Measurements from ENCODE around the gene PVALB.

Gene PVALB

GRCh38 chr22:36770513-36771231 is 46.2 kb downstream of the PVALB start:
- DNase-seq = no peak

- no peak for DNase-seq
Observed at GRCh38 chr22:36769541-36770512, 47.0 kb downstream of the PVALB start.

GRCh38 chr22:36768616-36769015 is 48.2 kb downstream of the PVALB start:
- DNase-seq = no peak

GRCh38 chr22:36768141-36768540 is 48.7 kb downstream of the PVALB start:
- DNase-seq = no peak

- DNase-seq = no peak
Observed at GRCh38 chr22:36767035-36767775, 49.6 kb downstream of the PVALB start.

GRCh38 chr22:36765943-36766450 is 50.8 kb downstream of the PVALB start:
- no peak for DNase-seq

- no peak for DNase-seq
Observed at GRCh38 chr22:36765131-36765942, 51.5 kb downstream of the PVALB start.

GRCh38 chr22:36764641-36765040 is 52.2 kb downstream of the PVALB start:
- DNase-seq = no peak

- DNase-seq = no peak
Observed at GRCh38 chr22:36764060-36764459, 52.8 kb downstream of the PVALB start.

GRCh38 chr22:36763576-36763975 is 53.3 kb downstream of the PVALB start:
- DNase-seq = no peak

GRCh38 chr22:36762687-36763260 is 54.1 kb downstream of the PVALB start:
- no peak for DNase-seq

- DNase-seq = no peak
Observed at GRCh38 chr22:36761553-36762240, 55.1 kb downstream of the PVALB start.

- DNase-seq = no peak
Observed at GRCh38 chr22:36760786-36761185, 56.0 kb downstream of the PVALB start.

GRCh38 chr22:36759481-36760159 is 57.2 kb downstream of the PVALB start:
- no peak for DNase-seq

GRCh38 chr22:36758792-36759271 is 58.0 kb downstream of the PVALB start:
- DNase-seq = no peak

- peak; percentile 60 for DNase-seq
Observed at GRCh38 chr22:36757668-36758211, 59.1 kb downstream of the PVALB start.

- no peak for DNase-seq
Observed at GRCh38 chr22:36756746-36757655, 59.8 kb downstream of the PVALB start.

GRCh38 chr22:36756031-36756430 is 60.8 kb downstream of the PVALB start:
- DNase-seq = no peak

- DNase-seq = no peak
Observed at GRCh38 chr22:36755316-36755715, 61.5 kb downstream of the PVALB start.

Data from CD4-positive, alpha-beta T cell treated with Interleukin-4 for 4 hours (primary cell).